Liver (tissue), 3 donors: ENCODE measurements around the gene CCT7.
A peak's percentile ranks its signal among the peaks of the same experiment; 100 is the strongest.

Experiments used
- CTCF ChIP-seq: fragments of 150-350 bp; IDR thresholded peaks from 2 replicates; pipeline ENCODE4 v1.5.1; 2017; ENCODE audit warnings: improper control_type of control experiment, low read depth, low read length; ENCODE audit not compliant: missing input control
- FOXA1 ChIP-seq: IDR thresholded peaks from 2 replicates; pipeline ENCODE4 v1.6.1; 2016; ENCODE audit warnings: antibody characterized with exemption
- GABPA ChIP-seq, 2 donors: IDR thresholded peaks in 1 of 2; conservative IDR thresholded peaks in 1 of 2; 2 replicates each; pipeline ENCODE4 v1.6.1; 2016; ENCODE audit warnings: antibody characterized with exemption in 2 of 2, mild to moderate bottlenecking in 1 of 2, moderate library complexity in 1 of 2
- MAX ChIP-seq: IDR thresholded peaks from 2 replicates; pipeline ENCODE4 v1.6.1; 2016; ENCODE audit warnings: antibody characterized with exemption
- RAD21 ChIP-seq, 2 donors: IDR thresholded peaks; 2 replicates each; pipeline ENCODE4 v1.6.1; 2016; ENCODE audit warnings: antibody characterized with exemption in 2 of 2, mild to moderate bottlenecking in 2 of 2
- REST ChIP-seq: IDR thresholded peaks from 2 replicates; pipeline ENCODE4 v1.6.1; 2016; ENCODE audit warnings: antibody characterized with exemption, mild to moderate bottlenecking
- SP1 ChIP-seq: IDR thresholded peaks from 2 replicates; pipeline ENCODE4 v1.6.1; 2018; ENCODE audit warnings: antibody characterized with exemption, mild to moderate bottlenecking
- TAF1 ChIP-seq: conservative IDR thresholded peaks from 2 replicates; pipeline ENCODE4 v1.6.1; 2016; ENCODE audit warnings: antibody characterized with exemption, mild to moderate bottlenecking
- YY1 ChIP-seq: IDR thresholded peaks from 2 replicates; pipeline ENCODE4 v1.6.1; 2016; ENCODE audit warnings: antibody characterized with exemption, mild to moderate bottlenecking
- donor health status: healthy.
- donor health status: healthy.

GRCh38 chr2:73214120-73215035 is 19.7 kb upstream of the CCT7 start, which contains the start of gene SMYD5:
- TF ChIP-seq YY1 (peak; percentile 99), CTCF (no peak), SP1 (peak; percentile 4), REST (no peak), TAF1 (no peak), FOXA1 (no peak), RAD21 (IDR thresholded peaks at IDR 0.05) (no peak), MAX (peak; percentile 84), GABPA (IDR thresholded peaks at IDR 0.05 in 1 of 2, conservative IDR thresholded peaks at IDR 0.05 in 1 of 2) (peak in 1 of 2 donors; percentile 32)
